ENCODE measurements around the gene ACSM2B.
"Not testable (repeated sequence)": the region's sequence is repeated elsewhere in the genome, so short reads cannot be mapped to it uniquely, and the experiment has no call there.

ACSM2B gene

GRCh38 chr16:20610892-20611349 is 34.8 kb upstream of the ACSM2B start:
- H3K36me3 ChIP-seq (ENCODE audit: low read depth) = no peaks in the 10 kb centered on the region
- H3K9me3 ChIP-seq (ENCODE audit: severe bottlenecking) = no peaks in the 10 kb centered on the region
- no peaks in the 10 kb centered on the region for H3K4me1 ChIP-seq (ENCODE audit: insufficient read depth, poor library complexity, severe bottlenecking)
- no peak for DNase-seq (ENCODE audit: low spot score)
- peaks cover 3% of the 10 kb centered on the region for H3K27me3 ChIP-seq (ENCODE audit: insufficient read depth, poor library complexity, severe bottlenecking)
- ATAC-seq (ENCODE audit: low read depth) = no peak
- H3K27ac ChIP-seq (ENCODE audit: poor library complexity, severe bottlenecking) = no peak overlapping the region
- TF ChIP-seq, protein P1, sequence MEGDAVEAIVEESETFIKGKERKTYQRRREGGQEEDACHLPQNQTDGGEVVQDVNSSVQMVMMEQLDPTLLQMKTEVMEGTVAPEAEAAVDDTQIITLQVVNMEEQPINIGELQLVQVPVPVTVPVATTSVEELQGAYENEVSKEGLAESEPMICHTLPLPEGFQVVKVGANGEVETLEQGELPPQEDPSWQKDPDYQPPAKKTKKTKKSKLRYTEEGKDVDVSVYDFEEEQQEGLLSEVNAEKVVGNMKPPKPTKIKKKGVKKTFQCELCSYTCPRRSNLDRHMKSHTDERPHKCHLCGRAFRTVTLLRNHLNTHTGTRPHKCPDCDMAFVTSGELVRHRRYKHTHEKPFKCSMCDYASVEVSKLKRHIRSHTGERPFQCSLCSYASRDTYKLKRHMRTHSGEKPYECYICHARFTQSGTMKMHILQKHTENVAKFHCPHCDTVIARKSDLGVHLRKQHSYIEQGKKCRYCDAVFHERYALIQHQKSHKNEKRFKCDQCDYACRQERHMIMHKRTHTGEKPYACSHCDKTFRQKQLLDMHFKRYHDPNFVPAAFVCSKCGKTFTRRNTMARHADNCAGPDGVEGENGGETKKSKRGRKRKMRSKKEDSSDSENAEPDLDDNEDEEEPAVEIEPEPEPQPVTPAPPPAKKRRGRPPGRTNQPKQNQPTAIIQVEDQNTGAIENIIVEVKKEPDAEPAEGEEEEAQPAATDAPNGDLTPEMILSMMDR (IDR thresholded peaks at IDR 0.05; ENCODE audit: poor library complexity, severe bottlenecking) = no peak
- no peak overlapping the region for H3K4me3 ChIP-seq (ENCODE audit: severe bottlenecking)

DNA sequence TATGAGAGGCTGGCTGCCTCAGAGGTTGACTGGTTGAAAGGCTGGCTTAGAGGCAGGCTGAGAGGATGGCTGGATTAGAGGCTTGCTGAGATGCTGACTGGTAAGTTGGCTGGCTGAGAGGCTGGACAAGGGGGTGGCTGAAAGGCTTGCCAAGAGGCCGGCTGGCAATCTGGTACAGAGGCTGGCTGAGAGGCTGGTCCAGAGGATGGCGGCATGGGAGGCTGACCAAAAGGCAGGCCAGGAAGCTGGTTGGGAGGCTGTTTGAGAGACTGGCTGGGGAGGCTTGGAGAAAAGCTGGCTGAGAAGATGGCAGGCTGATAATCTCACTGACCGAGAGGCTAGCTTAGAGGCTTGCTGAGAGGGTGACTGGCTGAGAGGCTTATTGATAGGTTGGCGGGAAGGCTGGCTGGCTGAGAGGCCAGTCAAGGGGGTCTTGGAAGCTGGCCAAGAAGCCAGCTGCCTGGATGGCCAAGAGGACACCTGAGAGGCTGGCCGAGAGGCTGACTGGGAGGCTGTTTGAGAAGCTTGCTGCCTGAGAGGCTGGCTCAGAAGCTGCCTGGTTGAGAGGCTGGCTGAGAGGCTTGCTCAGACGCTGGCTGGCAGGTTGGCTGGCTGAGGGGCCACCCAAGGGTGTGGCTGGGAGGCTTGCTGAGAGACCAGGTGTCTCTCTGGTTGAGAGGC is 34.2 kb upstream of the ACSM2B start:
- H3K27me3 ChIP-seq (ENCODE audit: insufficient read depth, poor library complexity, severe bottlenecking) = peaks cover 3% of the 10 kb centered on the region
- H3K4me3 ChIP-seq (ENCODE audit: severe bottlenecking) = no peak overlapping the region
- no peaks in the 10 kb centered on the region for H3K4me1 ChIP-seq (ENCODE audit: insufficient read depth, poor library complexity, severe bottlenecking)
- no peaks in the 10 kb centered on the region for H3K9me3 ChIP-seq (ENCODE audit: severe bottlenecking)
- ATAC-seq (ENCODE audit: low read depth) (no peak), DNase-seq (ENCODE audit: low spot score) (no peak)
- H3K36me3 ChIP-seq (ENCODE audit: low read depth) = no peaks in the 10 kb centered on the region
- TF ChIP-seq, protein P1 (IDR thresholded peaks at IDR 0.05; ENCODE audit: poor library complexity, severe bottlenecking) = no peak
- no peak overlapping the region for H3K27ac ChIP-seq (ENCODE audit: poor library complexity, severe bottlenecking)

GRCh38 chr16:20602205-20602604 is 26.0 kb upstream of the ACSM2B start:
- H3K27me3 ChIP-seq (ENCODE audit: insufficient read depth, poor library complexity, severe bottlenecking); DNase-seq (ENCODE audit: low spot score); H3K27ac ChIP-seq (ENCODE audit: poor library complexity, severe bottlenecking); H3K36me3 ChIP-seq (ENCODE audit: low read depth); H3K9me3 ChIP-seq (ENCODE audit: severe bottlenecking); H3K4me1 ChIP-seq (ENCODE audit: insufficient read depth, poor library complexity, severe bottlenecking); H3K4me3 ChIP-seq (ENCODE audit: severe bottlenecking): not testable (repeated sequence)
- TF ChIP-seq, protein P1 (IDR thresholded peaks at IDR 0.05; ENCODE audit: poor library complexity, severe bottlenecking) = peak; percentile 36
- ATAC-seq (ENCODE audit: low read depth) = peak; percentile 48; the same call in 1 of the 3 replicates

DNA sequence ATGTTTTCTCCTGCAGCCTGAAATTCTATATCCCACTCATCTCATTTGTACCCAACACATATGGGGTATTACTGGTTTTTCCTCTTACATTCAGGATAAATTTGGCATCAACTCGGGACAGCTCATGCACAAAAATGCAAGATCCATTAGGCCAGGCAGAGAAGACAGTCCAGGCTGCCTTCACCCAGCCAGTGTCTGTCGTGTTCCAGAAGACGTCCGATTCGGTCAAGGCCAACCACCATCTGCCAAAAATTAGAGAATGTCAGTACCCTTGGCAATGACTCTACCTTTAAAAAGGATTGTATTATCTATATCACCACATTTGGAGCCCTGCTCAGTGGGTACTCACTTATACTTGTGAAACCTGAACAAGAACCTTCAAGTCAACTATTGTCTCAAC is 23.3 kb upstream of the ACSM2B start:
- H3K9me3 ChIP-seq (ENCODE audit: severe bottlenecking); H3K4me1 ChIP-seq (ENCODE audit: insufficient read depth, poor library complexity, severe bottlenecking); H3K36me3 ChIP-seq (ENCODE audit: low read depth); DNase-seq (ENCODE audit: low spot score); ATAC-seq (ENCODE audit: low read depth); H3K27me3 ChIP-seq (ENCODE audit: insufficient read depth, poor library complexity, severe bottlenecking); H3K27ac ChIP-seq (ENCODE audit: poor library complexity, severe bottlenecking); H3K4me3 ChIP-seq (ENCODE audit: severe bottlenecking): not testable (repeated sequence)

- TF ChIP-seq, protein P1 (IDR thresholded peaks at IDR 0.05; ENCODE audit: poor library complexity, severe bottlenecking) = no peak
- Histone ChIP-seq H3K36me3 (ENCODE audit: low read depth) (no peaks in the 10 kb centered on the region), H3K27me3 (ENCODE audit: insufficient read depth, poor library complexity, severe bottlenecking) (no peaks in the 10 kb centered on the region), H3K4me3 (ENCODE audit: severe bottlenecking) (no peak overlapping the region), H3K4me1 (ENCODE audit: insufficient read depth, poor library complexity, severe bottlenecking) (no peaks in the 10 kb centered on the region), H3K9me3 (ENCODE audit: severe bottlenecking) (no peaks in the 10 kb centered on the region), H3K27ac (ENCODE audit: poor library complexity, severe bottlenecking) (no peak overlapping the region)
- ATAC-seq (ENCODE audit: low read depth) (no peak), DNase-seq (ENCODE audit: low spot score) (no peak)
Measured at GRCh38 chr16:20598832-20599469, 22.8 kb upstream of the ACSM2B start.

- H3K4me3 ChIP-seq (ENCODE audit: severe bottlenecking); ATAC-seq (ENCODE audit: low read depth); H3K27ac ChIP-seq (ENCODE audit: poor library complexity, severe bottlenecking); H3K27me3 ChIP-seq (ENCODE audit: insufficient read depth, poor library complexity, severe bottlenecking); DNase-seq (ENCODE audit: low spot score); H3K4me1 ChIP-seq (ENCODE audit: insufficient read depth, poor library complexity, severe bottlenecking); H3K9me3 ChIP-seq (ENCODE audit: severe bottlenecking); H3K36me3 ChIP-seq (ENCODE audit: low read depth): not testable (repeated sequence)
Measured at GRCh38 chr16:20595694-20596093, 19.5 kb upstream of the ACSM2B start.

DNA sequence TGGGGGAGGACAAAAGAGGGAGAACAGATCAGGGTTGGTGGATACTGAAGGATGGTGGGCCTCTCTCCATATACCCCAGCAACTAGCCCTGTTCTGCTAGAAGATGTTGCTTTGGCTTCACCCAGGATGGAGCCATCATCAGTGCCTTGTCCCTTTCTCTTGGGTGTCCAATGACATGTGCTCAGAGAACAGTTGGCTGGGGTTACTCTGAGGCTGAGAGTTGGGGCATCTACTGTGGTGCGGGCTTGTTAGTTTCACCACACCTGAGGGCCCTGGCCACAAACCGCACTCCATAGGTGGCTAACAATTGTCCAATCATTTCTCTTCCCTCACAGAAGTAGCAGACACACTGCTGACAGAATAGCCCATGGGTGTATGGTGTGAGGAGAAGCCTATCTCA is 18.9 kb upstream of the ACSM2B start:
- H3K4me1 ChIP-seq (ENCODE audit: insufficient read depth, poor library complexity, severe bottlenecking); H3K4me3 ChIP-seq (ENCODE audit: severe bottlenecking); H3K9me3 ChIP-seq (ENCODE audit: severe bottlenecking); H3K27ac ChIP-seq (ENCODE audit: poor library complexity, severe bottlenecking); ATAC-seq (ENCODE audit: low read depth); H3K36me3 ChIP-seq (ENCODE audit: low read depth); H3K27me3 ChIP-seq (ENCODE audit: insufficient read depth, poor library complexity, severe bottlenecking); DNase-seq (ENCODE audit: low spot score): not testable (repeated sequence)

DNA sequence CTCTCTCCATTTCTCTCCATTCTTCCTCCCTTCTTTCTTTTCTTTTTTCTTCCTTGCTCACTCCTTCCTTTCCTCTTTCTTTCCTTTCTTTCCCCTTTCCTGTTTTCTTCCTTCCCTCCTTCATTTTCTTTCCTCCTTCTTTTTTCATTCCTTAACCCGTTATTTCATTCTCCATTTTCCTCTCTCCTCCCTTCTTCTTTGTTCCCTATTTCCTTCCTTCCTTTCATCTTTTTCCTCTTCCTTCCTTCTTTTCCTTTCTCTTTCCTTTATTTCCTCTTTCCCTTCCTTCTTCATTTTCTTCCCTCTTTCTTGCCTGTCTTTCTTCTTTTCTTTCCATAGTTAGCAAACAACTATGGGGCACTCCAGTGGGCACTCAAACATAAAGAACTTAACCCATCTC is 16.6 kb upstream of the ACSM2B start:
- not testable (repeated sequence) for H3K4me1 ChIP-seq (ENCODE audit: insufficient read depth, poor library complexity, severe bottlenecking); H3K9me3 ChIP-seq (ENCODE audit: severe bottlenecking); H3K4me3 ChIP-seq (ENCODE audit: severe bottlenecking); DNase-seq (ENCODE audit: low spot score); H3K36me3 ChIP-seq (ENCODE audit: low read depth); ATAC-seq (ENCODE audit: low read depth); H3K27ac ChIP-seq (ENCODE audit: poor library complexity, severe bottlenecking); H3K27me3 ChIP-seq (ENCODE audit: insufficient read depth, poor library complexity, severe bottlenecking)

All from RWPE2 (cell line).